Measurements from ENCODE around the gene SP9.
A peak's percentile ranks its signal among the peaks of the same experiment; 100 is the strongest.

The SP9 gene

DNA sequence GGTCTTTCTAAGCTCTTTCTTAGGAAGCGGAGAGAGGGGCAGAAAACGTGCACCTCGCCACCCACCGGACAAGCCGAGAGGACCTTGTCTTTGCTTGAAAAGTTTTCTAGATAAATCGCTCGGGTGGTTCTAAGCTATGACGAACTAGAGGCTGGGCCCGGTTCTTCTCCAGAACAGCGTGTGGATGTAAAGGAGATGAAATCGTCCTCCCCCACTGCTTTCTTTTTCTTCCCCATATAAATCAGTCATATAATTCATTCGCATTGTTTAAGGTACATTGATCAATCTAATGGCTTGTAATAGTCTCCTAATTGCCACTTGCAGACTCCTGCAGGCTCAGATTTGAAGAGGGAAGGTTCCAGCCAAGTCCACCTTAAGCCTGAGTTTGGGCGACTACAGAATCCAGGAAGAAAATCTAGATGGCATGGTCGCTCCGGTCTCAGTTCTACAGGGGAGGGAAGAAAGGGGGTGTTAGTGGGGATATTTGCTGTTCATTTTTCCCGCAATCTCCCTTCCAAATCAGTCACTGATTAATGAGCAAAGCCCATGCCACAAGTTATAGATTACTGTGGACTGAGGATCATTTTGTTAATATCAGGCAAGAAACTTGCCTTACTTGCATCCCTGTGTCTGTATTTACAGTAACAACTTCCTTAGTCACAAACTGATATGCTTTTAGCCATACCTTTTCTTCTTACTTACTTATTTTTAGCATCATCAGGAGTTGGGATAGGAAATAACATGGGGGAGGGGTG, 5.6 kb upstream of the SP9 start:
- TF ChIP-seq, protein P1, sequence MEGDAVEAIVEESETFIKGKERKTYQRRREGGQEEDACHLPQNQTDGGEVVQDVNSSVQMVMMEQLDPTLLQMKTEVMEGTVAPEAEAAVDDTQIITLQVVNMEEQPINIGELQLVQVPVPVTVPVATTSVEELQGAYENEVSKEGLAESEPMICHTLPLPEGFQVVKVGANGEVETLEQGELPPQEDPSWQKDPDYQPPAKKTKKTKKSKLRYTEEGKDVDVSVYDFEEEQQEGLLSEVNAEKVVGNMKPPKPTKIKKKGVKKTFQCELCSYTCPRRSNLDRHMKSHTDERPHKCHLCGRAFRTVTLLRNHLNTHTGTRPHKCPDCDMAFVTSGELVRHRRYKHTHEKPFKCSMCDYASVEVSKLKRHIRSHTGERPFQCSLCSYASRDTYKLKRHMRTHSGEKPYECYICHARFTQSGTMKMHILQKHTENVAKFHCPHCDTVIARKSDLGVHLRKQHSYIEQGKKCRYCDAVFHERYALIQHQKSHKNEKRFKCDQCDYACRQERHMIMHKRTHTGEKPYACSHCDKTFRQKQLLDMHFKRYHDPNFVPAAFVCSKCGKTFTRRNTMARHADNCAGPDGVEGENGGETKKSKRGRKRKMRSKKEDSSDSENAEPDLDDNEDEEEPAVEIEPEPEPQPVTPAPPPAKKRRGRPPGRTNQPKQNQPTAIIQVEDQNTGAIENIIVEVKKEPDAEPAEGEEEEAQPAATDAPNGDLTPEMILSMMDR (IDR thresholded peaks at IDR 0.05; ENCODE audit: low read depth, low read length): no peak
- no peak for DNase-seq (ENCODE audit: extremely low read depth, low read depth)

DNA sequence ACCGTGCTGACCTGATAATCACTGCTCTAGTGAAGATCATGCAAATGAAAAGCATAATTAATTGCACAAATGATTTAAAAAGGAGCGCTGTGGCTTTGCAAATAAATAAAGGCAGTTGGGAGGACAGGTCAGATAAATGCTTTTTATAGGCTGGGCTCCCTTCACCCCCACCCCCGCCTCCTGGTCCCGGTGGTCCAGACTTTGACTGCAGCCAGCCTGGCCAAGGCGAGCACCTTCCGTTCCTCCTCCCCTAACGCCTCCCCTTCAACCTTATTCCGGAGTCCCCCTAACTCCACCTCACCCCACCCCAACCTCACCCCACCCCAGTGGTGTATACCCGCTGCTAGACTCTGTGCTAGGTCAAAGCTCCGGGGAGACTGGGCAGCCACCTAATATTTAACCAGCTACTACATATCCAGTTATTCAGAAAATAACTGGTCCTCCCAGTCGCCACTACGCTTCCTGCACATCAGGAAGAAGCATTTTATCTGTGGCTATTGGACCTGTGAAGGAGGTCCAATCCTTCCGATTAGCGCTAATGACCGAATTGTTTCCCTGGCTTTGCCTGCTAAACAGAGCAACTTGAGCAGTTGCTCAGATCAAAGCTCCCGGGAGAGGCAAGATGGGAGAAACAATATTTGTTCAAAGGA, 3.7 kb upstream of the SP9 start:
- TF ChIP-seq, protein P1 (IDR thresholded peaks at IDR 0.05; ENCODE audit: low read depth, low read length): no peak
- no peak for DNase-seq (ENCODE audit: extremely low read depth, low read depth)

DNA sequence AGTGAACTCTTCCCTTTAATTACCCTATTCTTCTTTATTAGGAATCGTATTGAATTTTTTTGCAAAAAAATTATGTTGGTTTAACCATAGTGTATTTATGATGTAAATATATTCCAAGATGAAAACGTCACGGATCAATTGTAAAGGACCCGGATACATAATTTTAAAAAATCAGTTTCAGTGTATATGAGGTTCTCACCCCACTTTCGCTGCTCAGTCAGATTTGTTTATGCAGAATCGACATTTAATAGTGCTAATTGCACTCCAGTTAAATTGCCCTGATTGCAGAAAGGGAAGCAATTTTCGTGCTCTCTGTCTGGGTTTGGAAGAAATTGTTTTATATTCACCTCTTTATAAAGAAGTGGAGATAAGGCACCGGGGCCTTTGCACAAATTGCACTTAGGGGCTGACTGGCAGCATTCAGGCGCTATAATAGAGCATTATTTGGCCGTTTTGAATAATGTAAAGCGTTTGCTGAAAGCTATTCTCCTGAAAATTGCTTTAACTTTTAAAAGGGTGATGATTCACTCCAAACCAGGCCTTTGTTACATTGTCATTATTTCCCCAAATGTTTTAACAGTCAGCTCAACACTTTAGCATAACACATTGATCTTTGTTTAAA, 3.0 kb upstream of the SP9 start:
- TF ChIP-seq, protein P1 (IDR thresholded peaks at IDR 0.05; ENCODE audit: low read depth, low read length): no peak
- DNase-seq (ENCODE audit: extremely low read depth, low read depth): no peak

DNA sequence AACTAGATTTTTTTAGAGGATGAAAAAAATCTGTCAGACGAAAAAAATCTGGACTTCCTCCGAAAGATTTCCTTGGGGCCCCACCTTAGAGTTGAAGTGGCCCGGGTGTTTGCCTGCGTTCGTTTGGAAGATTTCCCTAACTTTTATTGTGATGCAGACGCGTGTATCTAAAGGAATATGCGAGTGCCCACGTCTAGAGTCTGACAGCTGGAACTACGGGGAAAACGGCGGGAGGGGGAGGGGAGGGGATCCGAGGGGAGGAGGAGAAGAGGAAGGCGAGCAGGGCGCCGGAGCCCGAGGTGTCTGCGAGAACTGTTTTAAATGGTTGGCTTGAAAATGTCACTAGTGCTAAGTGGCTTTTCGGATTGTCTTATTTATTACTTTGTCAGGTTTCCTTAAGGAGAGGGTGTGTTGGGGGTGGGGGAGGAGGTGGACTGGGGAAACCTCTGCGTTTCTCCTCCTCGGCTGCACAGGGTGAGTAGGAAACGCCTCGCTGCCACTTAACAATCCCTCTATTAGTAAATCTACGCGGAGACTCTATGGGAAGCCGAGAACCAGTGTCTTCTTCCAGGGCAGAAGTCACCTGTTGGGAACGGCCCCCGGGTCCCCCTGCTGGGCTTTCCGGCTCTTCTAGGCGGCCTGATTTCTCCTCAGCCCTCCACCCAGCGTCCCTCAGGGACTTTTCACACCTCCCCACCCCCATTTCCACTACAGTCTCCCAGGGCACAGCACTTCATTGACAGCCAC, 2.4 kb upstream of the SP9 start:
- TF ChIP-seq, protein P1 (IDR thresholded peaks at IDR 0.05; ENCODE audit: low read depth, low read length): peak; percentile 25
- no peak for DNase-seq (ENCODE audit: extremely low read depth, low read depth)

DNA sequence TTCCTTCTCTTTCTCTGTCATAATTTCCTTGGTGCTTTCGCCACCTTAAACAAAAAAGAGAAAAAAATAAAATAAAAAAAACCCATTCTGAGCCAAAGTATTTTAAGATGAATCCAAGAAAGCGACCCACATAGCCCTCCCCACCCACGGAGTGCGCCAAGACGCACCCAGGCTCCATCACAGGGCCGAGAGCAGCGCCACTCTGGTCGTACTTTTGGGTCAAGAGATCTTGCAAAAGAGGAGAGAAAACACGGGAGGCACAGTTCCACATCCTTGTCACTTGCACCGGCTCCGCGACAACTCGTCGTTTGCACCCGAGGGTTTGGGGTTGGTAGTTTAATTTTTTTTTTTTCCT, 1.8 kb upstream of the SP9 start:
- DNase-seq (ENCODE audit: extremely low read depth, low read depth): no peak
- TF ChIP-seq, protein P1 (IDR thresholded peaks at IDR 0.05; ENCODE audit: low read depth, low read length): no peak; the same call in 1 of the 2 replicates

DNA sequence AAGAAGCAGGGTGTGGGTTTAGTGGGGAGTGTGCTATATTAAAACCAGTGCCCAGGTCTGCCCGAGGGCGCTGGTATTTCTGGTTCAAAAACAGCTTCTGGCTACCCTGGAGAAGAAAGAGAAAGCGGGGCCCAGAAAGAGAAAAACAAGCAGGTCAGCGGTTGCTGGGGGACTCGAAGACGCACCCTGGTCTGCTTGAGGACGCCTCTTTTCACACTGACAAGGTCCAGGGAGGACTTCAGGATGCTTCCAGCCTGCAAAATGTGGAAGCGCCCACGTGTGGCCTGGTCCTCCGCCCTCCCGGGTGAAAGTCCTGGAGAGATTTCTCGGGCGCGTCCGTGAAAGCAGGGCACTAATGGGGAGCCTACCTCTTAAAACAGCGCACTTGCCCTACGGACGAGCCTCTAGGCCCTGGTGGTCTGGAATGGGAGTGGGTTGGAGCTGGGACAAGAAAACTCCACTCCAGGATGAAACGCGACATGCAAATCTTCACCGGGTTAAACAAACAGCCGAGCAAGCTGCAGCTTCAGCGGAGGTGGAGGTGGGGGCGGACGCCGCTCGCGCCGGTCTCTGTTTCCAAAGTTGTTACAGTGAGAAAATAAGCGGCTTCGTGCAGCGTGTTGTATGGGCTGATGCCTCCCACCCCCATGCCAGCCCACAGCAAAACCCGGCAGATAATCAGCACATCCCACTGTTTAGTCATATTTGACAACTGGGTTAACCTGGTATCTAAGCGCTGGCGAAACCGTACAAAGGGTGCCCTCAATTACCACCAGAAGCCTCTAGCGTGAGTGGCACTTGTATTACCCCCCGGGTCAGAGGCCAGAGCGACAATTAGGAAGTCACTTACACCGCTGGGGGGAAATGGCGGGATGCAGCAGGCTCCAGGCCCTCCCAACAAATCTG, 1.1 kb upstream of the SP9 start:
- TF ChIP-seq, protein P1 (IDR thresholded peaks at IDR 0.05; ENCODE audit: low read depth, low read length): peak; percentile 9
- no peak for DNase-seq (ENCODE audit: extremely low read depth, low read depth)
